Brain pericyte (primary cell): ENCODE measurements around the gene RFX6.
"Not testable (repeated sequence)": the region's sequence is repeated elsewhere in the genome, so short reads cannot be mapped to it uniquely, and the experiment has no call there.

Source experiments
- DNase-seq: peaks from one replicate; pipeline ENCODE4 v3.0.0-alpha.2; 2012; ENCODE audit warnings: low read depth, low spot score

RFX6 gene

GRCh38 chr6:116876635-116877611 is at the start of gene RFX6:
Gene RFX6, plus strand, starts transcription at chr6:116877242. Its CDS starts 34 bp downstream, at chr6:116877276.
- DNase-seq = no peak

- no peak for DNase-seq
These were observed 49.3 kb upstream of the RFX6 start for GRCh38 chr6:116827561-116828240.

DNA sequence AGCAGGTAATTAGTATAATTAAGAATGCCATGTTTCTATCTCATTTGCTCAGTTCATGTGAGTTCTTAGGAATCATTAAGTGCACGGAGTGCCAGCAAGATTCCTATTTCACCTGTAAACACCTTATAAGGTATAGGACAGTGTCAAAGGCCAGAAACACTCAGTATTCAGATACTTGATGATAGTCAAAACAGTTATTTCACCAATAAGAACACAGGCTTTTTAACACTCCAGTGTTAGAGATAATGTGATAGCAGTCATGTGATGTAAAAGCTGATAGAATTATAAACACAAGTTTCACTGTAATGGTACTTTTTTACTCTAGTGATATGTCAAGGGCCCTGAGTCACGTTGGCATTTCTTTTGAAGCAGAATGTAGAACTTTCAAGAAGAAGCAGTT is 48.1 kb upstream of the RFX6 start, which contains the start of gene GPRC6A:
Gene GPRC6A, minus strand, starts transcription at position 101 of the 400 bp plus-strand sequence. Its CDS starts 70 bp downstream, at position 31.
- no peak for DNase-seq

GRCh38 chr6:116834526-116834925 is 42.5 kb upstream of the RFX6 start:
- DNase-seq = not testable (repeated sequence)

DNA sequence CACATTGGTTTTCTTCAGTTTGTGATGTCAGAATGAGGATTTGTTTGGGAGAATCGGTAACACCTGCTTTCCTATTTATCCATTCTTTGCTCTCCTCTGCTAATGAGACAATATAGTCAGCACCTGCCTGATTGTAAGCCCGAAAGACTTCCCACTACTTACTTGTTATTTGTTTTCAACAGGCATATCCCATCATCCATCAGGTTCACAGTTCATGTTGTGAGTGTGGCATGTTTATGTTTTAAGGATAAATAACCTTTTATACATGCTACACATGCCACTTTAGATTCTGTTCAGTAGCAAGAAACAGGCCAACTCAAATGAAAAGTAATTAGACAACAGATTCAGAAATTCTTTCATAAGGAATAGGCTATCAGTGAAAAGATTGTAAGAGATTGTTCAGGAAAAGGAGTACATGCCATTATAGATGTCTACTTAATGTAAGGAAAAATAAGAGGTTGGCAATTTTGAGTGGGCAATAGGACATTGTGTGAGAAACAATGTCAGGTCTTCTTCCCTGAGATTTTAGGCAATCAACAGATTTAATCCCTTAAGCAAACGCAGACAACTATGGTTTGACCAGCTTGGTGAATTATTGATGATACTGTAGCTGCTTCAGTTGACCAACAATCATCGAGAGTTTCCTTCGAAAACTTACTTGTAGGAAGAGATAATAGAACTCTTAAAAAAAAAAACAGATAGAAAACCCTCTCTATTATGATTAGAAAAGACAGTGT is 40.3 kb upstream of the RFX6 start:
- no peak for DNase-seq

GRCh38 chr6:116840091-116840490 is 37.0 kb upstream of the RFX6 start:
- DNase-seq = no peak

DNA sequence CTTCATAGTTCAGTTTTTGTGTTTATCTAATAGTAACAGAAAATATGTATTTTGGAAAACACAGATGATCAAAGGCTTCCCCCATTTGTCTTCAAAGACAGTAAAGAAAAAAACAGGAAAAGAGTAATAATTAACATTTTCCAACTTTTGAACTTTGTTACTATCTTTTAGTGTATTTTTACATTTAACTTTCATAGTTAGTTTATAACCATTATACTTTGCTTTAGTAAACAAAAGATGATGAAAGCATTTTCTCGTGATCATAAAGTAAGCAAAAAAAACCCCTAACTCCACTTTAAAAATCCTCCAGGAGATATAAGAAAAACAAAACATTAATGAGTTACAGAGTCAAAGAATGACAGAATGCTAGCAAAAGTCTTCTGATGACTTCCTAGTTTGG is 34.6 kb upstream of the RFX6 start:
- no peak for DNase-seq

- DNase-seq = peak; percentile 5
These were observed 29.8 kb upstream of the RFX6 start for GRCh38 chr6:116847227-116847626.

DNA sequence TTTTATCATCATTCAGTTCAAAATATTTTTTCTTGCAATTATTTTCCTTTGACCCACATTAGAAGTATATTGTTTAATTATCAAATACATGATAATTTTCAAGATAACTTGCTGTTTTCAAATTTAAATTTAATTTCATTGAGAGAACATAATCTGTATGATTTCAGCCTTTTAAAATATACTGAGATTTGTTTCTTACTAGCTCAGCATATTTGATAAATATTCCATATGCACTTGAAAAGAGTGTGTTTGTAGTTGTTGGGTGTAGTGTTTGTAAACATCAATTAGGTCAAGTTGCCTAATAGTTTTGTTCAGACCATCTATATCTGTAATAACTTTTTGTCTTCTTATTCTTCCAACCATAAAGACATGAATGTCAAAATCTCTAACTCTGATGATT is 19.0 kb upstream of the RFX6 start:
- DNase-seq = no peak

GRCh38 chr6:116859264-116859663 is 17.8 kb upstream of the RFX6 start:
- no peak for DNase-seq

DNA sequence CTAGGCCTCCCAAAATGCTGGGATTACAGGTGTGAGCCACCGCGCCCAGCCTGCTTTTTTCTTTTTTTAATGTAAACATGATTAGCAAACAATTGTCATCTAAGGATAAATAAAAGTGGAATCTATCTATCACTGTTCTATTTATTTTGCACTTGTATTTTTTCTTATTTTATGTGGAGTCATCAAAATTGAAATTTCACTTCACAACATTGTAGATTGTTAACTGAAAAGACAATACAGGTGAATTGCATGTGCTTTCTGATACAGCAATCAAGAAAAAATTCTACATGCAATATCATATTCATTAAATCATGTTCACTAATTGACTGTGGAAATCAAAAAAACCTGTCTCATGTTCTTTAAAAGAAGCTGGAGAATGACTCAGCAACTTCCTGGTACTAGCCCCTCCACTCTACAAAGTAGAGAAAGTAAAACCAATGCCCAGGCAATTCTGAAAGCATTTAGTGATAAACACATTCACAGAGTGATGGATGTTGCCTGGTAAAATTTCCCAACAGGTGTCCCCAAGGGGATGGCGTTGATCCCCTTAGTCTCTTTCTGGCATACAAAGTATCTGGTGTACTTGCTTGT is 10.7 kb upstream of the RFX6 start:
- no peak for DNase-seq

- no peak for DNase-seq
These were observed 4.3 kb upstream of the RFX6 start for GRCh38 chr6:116872771-116873170.

DNA sequence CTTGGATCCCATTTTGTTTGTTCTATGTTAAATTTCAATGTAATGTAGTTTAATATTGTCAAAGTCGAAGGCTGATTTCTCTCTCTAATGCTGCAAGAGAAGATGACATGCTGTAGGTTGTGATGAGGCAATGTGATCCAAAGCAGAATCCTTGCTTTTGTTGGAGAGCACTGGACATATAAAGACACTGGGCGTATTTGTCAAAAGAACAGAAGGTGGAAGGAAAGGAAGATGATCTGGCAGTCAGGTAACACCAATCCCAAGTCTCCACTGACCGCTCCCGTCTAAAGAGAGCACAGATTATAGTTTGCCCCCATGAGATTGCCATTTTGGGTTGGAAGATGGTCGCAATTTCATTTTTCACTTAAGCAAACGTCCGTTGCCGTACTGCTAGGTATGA is 935 bp upstream of the RFX6 start:
- no peak for DNase-seq

DNA sequence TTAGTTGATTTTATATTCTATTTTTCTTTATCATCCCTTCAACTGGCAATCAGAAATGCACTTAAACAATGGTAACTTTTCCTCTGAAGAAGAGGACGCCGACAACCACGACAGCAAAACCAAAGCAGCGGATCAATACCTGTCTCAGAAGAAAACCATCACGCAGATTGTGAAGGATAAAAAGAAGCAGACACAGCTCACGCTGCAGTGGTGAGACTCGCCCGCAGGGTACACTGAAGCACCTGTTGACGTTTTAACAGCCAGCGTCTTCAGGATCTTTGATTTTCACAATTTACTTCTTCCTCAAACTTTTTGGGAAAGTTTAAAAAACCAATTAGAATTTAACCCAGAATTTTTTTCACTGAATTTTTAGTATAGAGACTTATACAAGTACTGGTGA is 701 bp downstream of the RFX6 start:
- no peak for DNase-seq

DNA sequence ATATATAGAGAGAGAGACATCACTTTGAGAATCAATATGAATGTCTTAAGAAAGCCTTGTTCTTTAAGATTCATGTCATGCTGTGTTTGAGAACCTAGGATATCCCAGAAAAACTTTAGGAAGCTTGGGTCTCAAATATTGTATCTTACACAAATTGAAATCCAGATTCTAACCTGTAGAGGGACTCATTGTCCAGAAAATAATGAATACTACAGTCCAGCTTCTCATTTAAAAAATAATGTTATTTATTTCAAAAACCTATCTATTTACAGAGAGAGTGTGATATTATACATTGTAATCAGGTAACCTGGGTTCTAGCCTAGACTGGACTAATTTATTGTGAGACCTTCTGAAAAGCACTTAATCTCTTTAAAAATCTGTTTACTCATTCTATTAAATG is 4.2 kb downstream of the RFX6 start:
- DNase-seq = no peak

GRCh38 chr6:116883005-116883404 is 6.0 kb downstream of the RFX6 start:
- no peak for DNase-seq

- no peak for DNase-seq
These were observed 7.5 kb downstream of the RFX6 start for GRCh38 chr6:116884530-116884929.

- DNase-seq = no peak
These were observed 10.1 kb downstream of the RFX6 start for GRCh38 chr6:116887168-116887567.

DNA sequence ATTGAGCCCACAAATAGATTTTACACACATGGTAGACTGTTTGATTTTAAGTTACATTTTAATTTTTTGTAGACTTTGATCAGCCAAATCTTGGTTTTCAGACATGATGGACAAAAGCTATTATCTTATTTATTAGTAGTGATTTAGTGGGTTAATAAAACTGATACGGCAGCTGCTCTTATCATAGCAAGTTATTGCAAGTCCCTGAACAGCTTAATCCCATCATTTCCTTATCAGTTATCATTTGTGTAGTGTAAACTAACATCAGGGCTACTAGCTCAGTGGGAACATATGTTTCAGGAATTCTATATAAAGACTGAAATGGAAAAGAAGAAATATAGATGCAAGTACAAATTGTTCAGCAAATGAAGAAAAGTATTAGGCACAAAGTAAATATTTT is 10.9 kb downstream of the RFX6 start:
- DNase-seq = no peak

GRCh38 chr6:116888732-116889360 is 11.8 kb downstream of the RFX6 start:
- no peak for DNase-seq

DNA sequence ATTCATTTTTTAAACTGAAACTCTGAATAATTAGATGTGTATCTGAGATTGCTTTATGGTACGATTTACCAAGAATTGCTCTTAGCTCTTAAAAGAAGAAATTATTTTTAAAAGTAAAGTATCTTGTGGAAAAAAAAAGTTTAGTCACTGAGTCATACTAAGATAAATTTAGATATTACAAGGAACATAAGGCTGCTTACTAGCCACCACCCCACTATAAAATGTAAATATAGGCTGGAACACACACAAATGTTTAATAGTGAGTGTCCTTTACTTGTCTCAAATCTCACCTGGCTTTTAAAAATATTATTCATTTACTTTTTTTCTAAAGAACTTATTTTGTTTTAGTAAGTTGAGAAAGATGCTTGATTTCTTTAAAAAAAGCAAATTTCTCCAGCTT is 17.6 kb downstream of the RFX6 start:
- DNase-seq = no peak
